Neural progenitor cell (in vitro differentiated cells): ENCODE results near the gene MTMR12.
"Not testable (repeated sequence)": the region's sequence is repeated elsewhere in the genome, so short reads cannot be mapped to it uniquely, and the experiment has no call there.

ENCODE experiments used
- EZH2 ChIP-seq: fragments of 200-600 bp; sonication (generic); IDR thresholded peaks from 2 replicates; pipeline ENCODE4 v1.6.1; 2017; ENCODE audit warnings: antibody characterized with exemption, mild to moderate bottlenecking, moderate library complexity
- TF ChIP-seq, protein P1 (sequence below): fragments of 200-600 bp; sonication (generic); IDR thresholded peaks from 2 replicates; pipeline ENCODE4 v1.5.1; 2017; ENCODE audit warnings: antibody characterized with exemption, mild to moderate bottlenecking

GRCh38 chr5:32314152-32314488, 1.4 kb upstream of the MTMR12 start:
- TF ChIP-seq, protein P1, sequence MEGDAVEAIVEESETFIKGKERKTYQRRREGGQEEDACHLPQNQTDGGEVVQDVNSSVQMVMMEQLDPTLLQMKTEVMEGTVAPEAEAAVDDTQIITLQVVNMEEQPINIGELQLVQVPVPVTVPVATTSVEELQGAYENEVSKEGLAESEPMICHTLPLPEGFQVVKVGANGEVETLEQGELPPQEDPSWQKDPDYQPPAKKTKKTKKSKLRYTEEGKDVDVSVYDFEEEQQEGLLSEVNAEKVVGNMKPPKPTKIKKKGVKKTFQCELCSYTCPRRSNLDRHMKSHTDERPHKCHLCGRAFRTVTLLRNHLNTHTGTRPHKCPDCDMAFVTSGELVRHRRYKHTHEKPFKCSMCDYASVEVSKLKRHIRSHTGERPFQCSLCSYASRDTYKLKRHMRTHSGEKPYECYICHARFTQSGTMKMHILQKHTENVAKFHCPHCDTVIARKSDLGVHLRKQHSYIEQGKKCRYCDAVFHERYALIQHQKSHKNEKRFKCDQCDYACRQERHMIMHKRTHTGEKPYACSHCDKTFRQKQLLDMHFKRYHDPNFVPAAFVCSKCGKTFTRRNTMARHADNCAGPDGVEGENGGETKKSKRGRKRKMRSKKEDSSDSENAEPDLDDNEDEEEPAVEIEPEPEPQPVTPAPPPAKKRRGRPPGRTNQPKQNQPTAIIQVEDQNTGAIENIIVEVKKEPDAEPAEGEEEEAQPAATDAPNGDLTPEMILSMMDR: not testable (repeated sequence)
- not testable (repeated sequence) for TF ChIP-seq EZH2
